GM12801 (cell line): Measurements from ENCODE around the gene LRRC71.

Experiments
- TF ChIP-seq, protein P1 (sequence below): IDR thresholded peaks from one replicate; pipeline ENCODE4 v1.5.1; 2011; ENCODE audit warnings: control low read depth; ENCODE audit not compliant: insufficient read length; ENCODE audit errors: extremely low read depth

LRRC71 gene

DNA sequence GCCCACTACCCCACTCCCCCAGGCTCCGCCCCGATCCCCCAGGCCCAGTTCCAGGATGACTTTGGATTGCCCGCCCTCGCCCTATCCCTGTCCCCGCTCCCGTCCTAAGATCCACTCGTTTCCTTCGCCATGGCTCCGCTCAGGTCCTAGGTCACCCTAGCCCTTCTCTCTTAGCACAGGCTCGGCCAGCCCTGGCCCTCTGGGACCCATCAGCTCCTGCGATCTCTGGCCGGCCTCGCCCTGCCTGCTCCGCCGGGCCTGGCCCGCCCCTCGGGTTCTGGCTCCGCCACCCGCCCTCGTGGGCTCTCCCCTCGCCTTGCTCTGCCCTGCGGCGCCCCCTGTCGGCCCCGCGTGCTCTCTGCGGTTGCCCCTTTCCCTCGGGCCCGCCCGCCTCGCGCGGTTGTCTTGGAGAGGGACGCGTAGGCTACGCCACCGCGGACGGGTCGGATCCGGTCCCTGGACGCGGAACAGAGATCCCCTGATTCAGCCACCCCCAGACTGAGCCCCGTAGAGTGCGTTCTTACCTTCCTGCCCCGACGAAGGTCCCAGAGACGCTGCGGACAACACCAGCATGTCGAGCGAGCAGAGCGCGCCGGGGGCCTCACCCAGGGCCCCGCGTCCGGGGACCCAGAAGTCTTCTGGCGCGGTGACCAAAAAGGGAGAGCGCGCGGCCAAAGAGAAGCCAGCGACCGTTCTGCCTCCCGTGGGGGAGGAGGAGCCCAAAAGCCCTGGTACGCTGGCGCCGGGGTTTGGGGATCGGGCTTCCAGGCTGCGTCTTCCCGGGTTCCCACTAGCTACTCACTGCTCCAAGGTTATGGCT, at the start of gene LRRC71:
Gene LRRC71 (plus strand): TSS at position 400 of the 820 bp plus-strand sequence. CDS start 172 bp downstream, at position 572.
- TF ChIP-seq, protein P1, sequence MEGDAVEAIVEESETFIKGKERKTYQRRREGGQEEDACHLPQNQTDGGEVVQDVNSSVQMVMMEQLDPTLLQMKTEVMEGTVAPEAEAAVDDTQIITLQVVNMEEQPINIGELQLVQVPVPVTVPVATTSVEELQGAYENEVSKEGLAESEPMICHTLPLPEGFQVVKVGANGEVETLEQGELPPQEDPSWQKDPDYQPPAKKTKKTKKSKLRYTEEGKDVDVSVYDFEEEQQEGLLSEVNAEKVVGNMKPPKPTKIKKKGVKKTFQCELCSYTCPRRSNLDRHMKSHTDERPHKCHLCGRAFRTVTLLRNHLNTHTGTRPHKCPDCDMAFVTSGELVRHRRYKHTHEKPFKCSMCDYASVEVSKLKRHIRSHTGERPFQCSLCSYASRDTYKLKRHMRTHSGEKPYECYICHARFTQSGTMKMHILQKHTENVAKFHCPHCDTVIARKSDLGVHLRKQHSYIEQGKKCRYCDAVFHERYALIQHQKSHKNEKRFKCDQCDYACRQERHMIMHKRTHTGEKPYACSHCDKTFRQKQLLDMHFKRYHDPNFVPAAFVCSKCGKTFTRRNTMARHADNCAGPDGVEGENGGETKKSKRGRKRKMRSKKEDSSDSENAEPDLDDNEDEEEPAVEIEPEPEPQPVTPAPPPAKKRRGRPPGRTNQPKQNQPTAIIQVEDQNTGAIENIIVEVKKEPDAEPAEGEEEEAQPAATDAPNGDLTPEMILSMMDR, result no peak

DNA sequence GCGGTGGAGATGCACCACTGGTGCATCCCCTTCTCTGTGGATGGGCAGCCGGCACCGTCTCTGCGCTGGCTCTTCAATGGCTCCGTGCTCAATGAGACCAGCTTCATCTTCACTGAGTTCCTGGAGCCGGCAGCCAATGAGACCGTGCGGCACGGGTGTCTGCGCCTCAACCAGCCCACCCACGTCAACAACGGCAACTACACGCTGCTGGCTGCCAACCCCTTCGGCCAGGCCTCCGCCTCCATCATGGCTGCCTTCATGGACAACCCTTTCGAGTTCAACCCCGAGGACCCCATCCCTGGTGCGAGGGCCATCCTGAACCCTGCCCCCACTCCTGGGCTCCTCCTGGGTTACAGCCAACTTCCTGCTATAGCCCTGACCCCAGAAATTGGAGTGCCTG, 46.8 kb upstream of the LRRC71 start:
- TF ChIP-seq, protein P1, result no peak

DNA sequence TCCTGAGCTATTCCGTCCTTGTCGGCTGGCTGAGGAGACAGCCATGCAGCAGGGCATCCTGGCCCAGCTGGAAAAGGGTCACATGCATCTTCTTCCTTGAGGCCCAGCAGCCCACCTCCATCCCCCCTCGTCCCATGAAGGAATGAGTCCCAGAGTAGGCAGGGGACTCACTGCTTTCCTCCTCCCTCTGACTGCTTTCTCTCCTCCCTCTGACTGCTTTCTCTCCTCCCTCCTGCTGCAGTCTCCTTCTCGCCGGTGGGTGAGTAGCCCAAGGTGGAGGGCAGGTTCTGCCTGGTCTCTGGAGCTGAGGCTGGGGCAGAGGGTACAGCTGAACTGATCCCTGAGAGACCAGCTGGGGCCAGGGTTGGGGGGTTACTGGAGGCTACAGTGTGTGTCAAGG, 46.3 kb upstream of the LRRC71 start:
- TF ChIP-seq, protein P1, result no peak

DNA sequence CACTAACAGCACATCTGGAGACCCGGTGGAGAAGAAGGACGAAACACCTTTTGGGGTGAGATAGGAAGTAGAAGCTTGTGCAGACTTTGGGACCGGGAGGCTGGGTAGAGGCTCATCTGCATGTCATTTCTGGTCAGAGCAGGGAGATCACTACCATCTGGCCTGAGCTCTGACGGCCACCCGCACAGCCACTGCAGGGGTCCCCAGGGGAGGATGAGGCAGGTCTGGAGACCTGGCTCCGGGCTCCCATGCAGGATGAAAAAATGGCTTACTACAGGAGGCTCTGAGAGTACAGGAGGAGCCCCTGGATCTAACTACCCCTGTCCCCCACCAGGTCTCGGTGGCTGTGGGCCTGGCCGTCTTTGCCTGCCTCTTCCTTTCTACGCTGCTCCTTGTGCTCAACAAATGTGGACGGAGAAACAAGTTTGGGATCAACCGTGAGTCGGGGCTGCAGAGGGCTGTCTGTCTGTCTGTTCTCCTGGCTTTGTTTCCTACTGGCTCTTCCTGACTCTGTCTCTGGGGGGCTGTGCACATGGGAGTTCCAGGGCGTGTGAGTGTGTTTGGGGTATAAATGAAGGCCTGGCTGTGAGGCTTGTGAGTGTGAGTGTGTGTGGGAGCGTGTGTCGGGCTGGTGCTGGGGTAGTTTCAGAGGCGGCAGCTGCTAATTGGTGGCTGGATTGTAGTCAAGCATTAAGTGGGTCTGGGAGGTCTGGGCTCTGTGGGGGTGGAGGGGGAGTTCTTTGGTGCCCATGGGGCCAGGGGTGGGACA, 45.7 kb upstream of the LRRC71 start:
- TF ChIP-seq, protein P1, result no peak

DNA sequence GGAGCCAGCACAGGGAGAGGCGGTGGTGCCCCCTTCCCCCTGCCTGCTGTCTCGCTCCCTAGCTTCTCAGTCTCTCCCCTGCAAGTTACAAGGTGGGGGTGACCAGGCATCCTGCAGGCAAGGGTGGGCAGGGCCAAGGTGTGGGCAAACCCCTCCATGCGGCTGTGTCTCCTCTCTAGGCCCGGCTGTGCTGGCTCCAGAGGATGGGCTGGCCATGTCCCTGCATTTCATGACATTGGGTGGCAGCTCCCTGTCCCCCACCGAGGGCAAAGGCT, 45.2 kb upstream of the LRRC71 start:
- TF ChIP-seq, protein P1, result no peak

DNA sequence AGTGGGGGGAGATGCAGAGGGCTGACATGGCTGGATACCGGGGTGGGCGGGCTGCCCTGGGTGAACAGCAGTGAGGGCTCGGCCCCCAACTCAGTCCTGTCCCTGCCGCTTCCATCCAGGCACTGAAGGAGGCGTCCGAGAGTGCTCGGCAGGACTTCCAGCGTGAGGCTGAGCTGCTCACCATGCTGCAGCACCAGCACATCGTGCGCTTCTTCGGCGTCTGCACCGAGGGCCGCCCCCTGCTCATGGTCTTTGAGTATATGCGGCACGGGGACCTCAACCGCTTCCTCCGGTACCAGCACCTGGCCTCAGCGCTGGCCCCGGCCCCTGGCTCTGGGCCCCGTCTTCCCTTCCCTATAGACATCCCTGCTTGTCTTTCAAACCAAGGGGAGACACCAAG, 44.2 kb upstream of the LRRC71 start:
- TF ChIP-seq, protein P1, result no peak

DNA sequence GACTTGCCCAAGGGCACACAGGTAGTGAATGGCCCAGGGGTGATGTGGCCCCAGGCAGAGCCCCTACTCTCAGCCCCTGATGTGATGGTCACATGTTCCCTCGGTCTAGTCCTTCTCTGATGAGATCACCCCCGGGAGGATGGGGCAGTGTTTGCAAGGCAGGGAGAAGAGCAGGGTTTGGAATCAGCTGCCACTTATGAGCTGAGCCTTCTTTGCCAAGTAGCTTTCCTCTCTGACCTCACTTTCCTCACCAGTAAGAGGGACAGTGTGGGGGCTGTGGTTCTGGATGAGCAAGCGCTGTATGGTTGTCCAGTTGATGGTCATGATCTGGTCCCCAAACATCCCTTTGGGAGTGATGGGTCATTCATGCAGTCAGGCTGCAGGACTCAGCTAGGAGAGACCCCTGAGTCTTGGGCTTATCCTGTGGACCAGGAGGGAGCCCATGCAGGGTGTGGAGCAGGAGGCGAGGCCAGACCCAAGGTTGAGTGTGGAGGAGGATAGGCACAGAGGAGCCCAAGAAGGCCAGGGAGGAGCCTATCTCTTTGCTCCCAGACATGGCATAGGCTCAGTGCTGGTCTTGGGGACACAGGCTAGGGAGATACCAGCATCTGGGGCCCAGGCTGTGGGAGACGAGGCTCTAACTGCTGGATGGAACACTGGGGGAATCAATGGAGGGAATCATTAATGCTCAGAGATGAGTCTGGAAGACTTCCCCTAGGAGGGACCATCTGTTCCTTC, 42.8 kb upstream of the LRRC71 start:
- TF ChIP-seq, protein P1, result no peak
